Type B pancreatic cell (in vitro differentiated cells): ENCODE results near the gene XPC. TPM values are rescaled to one million over a fixed set of nuclear protein-coding genes. Genes with fewer than 3 reads are reported as not detected.

ENCODE experiments used
- DNase-seq: peaks from one replicate; pipeline ENCODE4 v3.0.0; 2021; ENCODE audit warnings: mixed read lengths; ENCODE audit not compliant: unreplicated experiment; ENCODE audit errors: extremely low spot score
- H3K27ac Mint-ChIP-seq: 2 replicates; pipeline ENCODE4 v1.8.0; 2021; ENCODE audit warnings: mild to moderate bottlenecking, mixed read lengths
- H3K27me3 Mint-ChIP-seq: 2 replicates; pipeline ENCODE4 v1.8.0; 2021; ENCODE audit warnings: mixed read lengths
- H3K36me3 Mint-ChIP-seq: 2 replicates; pipeline ENCODE4 v1.8.0; 2021; ENCODE audit warnings: mixed read lengths
- H3K4me1 Mint-ChIP-seq: one replicate; pipeline ENCODE4 v1.8.0; 2021; ENCODE audit warnings: mixed read lengths; ENCODE audit not compliant: unreplicated experiment
- H3K4me3 Mint-ChIP-seq: 2 replicates; pipeline ENCODE4 v1.8.0; 2021; ENCODE audit warnings: mild to moderate bottlenecking, mixed read lengths
- H3K9me3 Mint-ChIP-seq: 2 replicates; pipeline ENCODE4 v1.8.0; 2021; ENCODE audit warnings: mixed read lengths
- total RNA-seq: library from RNA; stranded (reverse); gene quantifications from 2 replicates; pipeline ENCODE4 v1.2.1, GENCODE V29; 2021; ENCODE audit warnings: low replicate concordance
- TF ChIP-seq, protein P1 (sequence below): fragments of 200-600 bp; sonication (generic); conservative IDR thresholded peaks from 2 replicates; pipeline ENCODE4 v1.5.0; 2021; ENCODE audit warnings: antibody characterized with exemption, mild to moderate bottlenecking

The XPC gene
- total RNA-seq, 1 donor from 2014 or later = 44.2 TPM

DNA sequence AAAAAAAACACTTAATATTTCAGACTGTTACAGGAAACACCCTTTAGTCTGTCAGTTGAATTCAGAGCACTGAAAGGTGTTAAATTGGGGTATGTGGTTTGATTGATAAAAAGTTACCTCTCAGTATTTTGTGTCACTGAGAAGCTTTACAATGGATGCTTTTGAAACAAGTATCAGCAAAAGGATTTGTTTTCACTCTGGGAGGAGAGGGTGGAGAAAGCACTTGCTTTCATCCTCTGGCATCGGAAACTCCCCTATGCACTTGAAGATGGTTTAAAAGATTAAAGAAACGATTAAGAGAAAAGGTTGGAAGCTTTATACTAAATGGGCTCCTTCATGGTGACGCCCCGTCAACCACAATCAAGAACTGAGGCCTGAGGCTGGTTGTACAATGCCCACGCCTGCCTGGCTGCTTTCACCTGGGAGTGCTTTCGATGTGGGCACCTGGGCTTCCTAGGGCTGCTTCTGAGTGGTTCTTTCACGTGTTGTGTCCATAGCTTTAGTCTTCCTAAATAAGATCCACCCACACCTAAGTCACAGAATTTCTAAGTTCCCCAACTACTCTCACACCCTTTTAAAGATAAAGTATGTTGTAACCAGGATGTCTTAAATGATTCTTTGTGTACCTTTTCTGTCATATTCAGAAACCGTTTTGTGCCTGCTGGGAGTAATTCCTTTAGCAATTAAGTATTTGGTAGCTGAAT, 35.7 kb downstream of the XPC start:
- Mint-ChIP-seq H3K4me1 (peaks cover 21% of the 10 kb centered on the region), H3K27me3 (no peaks in the 10 kb centered on the region), H3K27ac (peak overlapping the region; percentile 79), H3K36me3 (peaks cover 19% of the 10 kb centered on the region), H3K9me3 (no peaks in the 10 kb centered on the region), H3K4me3 (no peak overlapping the region)
- no peak for DNase-seq
- TF ChIP-seq, protein P1, sequence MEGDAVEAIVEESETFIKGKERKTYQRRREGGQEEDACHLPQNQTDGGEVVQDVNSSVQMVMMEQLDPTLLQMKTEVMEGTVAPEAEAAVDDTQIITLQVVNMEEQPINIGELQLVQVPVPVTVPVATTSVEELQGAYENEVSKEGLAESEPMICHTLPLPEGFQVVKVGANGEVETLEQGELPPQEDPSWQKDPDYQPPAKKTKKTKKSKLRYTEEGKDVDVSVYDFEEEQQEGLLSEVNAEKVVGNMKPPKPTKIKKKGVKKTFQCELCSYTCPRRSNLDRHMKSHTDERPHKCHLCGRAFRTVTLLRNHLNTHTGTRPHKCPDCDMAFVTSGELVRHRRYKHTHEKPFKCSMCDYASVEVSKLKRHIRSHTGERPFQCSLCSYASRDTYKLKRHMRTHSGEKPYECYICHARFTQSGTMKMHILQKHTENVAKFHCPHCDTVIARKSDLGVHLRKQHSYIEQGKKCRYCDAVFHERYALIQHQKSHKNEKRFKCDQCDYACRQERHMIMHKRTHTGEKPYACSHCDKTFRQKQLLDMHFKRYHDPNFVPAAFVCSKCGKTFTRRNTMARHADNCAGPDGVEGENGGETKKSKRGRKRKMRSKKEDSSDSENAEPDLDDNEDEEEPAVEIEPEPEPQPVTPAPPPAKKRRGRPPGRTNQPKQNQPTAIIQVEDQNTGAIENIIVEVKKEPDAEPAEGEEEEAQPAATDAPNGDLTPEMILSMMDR = no peak

DNA sequence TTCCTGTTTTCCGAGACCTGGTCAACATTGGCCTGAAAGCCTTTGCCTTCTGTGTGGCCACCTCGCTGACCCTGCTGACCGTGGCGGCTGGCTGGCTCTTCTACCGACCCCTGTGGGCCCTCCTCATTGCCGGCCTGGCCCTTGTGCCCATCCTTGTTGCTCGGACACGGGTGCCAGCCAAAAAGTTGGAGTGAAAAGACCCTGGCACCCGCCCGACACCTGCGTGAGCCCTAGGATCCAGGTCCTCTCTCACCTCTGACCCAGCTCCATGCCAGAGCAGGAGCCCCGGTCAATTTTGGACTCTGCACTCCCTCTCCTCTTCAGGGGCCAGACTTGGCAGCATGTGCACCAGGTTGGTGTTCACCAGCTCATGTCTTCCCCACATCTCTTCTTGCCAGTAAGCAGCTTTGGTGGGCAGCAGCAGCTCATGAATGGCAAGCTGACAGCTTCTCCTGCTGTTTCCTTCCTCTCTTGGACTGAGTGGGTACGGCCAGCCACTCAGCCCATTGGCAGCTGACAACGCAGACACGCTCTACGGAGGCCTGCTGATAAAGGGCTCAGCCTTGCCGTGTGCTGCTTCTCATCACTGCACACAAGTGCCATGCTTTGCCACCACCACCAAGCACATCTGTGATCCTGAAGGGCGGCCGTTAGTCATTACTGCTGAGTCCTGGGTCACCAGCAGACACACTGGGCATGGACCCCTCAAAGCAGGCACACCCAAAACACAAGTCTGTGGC, 36.6 kb downstream of the XPC start:
- TF ChIP-seq, protein P1 = no peak
- no peak for DNase-seq
- H3K4me3 Mint-ChIP-seq = no peak overlapping the region
- H3K27me3 Mint-ChIP-seq = no peaks in the 10 kb centered on the region
- H3K36me3 Mint-ChIP-seq = peaks cover 19% of the 10 kb centered on the region
- no peaks in the 10 kb centered on the region for H3K9me3 Mint-ChIP-seq
- no peak overlapping the region for H3K27ac Mint-ChIP-seq
- H3K4me1 Mint-ChIP-seq = peaks cover 21% of the 10 kb centered on the region

DNA sequence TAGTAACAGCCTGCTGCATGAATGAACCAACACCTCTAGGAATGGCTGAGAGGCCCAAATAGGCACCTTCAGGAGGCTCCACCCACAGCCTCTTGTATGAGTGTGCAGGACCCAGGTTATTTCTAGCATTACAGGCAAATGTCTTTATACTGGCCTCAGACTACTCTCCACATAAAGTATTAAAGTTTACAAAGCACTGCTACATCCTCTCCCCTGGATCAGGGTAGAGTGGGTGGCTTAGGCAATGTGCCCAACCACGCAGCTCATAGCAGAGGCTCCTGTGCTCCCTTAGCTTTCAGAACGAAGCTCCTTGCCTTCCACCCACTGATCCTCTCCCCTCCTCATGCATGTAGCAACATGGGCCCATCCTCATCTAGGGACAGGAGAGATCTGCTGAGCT, 37.3 kb downstream of the XPC start:
- H3K27me3 Mint-ChIP-seq = no peaks in the 10 kb centered on the region
- H3K9me3 Mint-ChIP-seq = no peaks in the 10 kb centered on the region
- TF ChIP-seq, protein P1 = no peak
- H3K4me1 Mint-ChIP-seq = peaks cover 21% of the 10 kb centered on the region
- no peak overlapping the region for H3K27ac Mint-ChIP-seq
- peaks cover 14% of the 10 kb centered on the region for H3K36me3 Mint-ChIP-seq
- H3K4me3 Mint-ChIP-seq = no peak overlapping the region
- DNase-seq = no peak

DNA sequence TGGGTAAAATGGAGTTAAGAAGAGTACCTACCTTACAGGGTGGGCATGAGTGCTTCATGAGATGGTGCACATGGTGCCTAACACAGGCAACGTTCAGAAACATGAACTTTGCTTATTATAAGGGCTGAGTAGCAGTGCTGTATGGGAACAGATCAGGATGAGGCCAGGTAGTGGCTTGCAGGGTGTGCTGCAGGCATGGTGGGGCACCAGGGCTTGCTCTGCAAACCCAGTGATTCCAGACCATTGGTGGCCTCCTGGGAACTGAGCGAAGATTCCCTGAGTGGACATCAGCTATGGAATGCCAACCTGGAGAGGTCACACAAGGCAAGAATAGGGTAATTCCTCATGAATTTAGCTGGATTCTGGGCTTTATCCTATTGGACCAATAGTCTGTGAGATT, 37.7 kb downstream of the XPC start:
- peaks cover 12% of the 10 kb centered on the region for H3K36me3 Mint-ChIP-seq
- no peaks in the 10 kb centered on the region for H3K27me3 Mint-ChIP-seq
- TF ChIP-seq, protein P1 = no peak
- H3K4me1 Mint-ChIP-seq = peaks cover 21% of the 10 kb centered on the region
- no peak overlapping the region for H3K4me3 Mint-ChIP-seq
- DNase-seq = no peak
- no peak overlapping the region for H3K27ac Mint-ChIP-seq
- H3K9me3 Mint-ChIP-seq = no peaks in the 10 kb centered on the region

DNA sequence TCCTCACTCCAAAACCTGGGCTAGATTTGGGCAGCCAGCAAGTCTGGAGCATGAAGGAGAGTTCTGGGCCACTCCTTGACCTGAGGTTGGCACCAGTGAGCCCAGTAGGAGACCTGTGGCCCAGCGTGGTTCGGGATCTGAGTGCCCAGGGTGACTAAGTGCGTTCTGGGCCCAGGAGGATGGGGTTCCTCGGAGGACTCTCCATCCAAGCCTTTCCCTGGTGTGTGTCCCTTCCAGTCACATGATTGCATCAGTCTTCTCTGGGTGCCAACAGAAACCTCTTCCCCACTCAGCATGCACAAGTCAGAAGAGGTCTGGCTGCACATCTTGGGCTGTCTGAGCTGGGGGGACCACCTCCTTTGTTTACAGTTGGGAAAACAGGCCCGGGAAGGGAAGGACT, 38.6 kb downstream of the XPC start:
- H3K4me1 Mint-ChIP-seq = peaks cover 15% of the 10 kb centered on the region
- H3K9me3 Mint-ChIP-seq = no peaks in the 10 kb centered on the region
- TF ChIP-seq, protein P1 = no peak
- no peaks in the 10 kb centered on the region for H3K27me3 Mint-ChIP-seq
- no peak overlapping the region for H3K4me3 Mint-ChIP-seq
- H3K27ac Mint-ChIP-seq = no peak overlapping the region
- peaks cover 11% of the 10 kb centered on the region for H3K36me3 Mint-ChIP-seq
- no peak for DNase-seq
